ENCODE measurements around the gene CASKIN1.
A peak's percentile ranks its signal among the peaks of the same experiment; 100 is the strongest.

Gene CASKIN1

GRCh38 chr16:2200313-2200712 lies 3.9 kb upstream of the CASKIN1 start:
- Histone ChIP-seq H3K27ac (no peak overlapping the region), H3K9ac (ENCODE audit: insufficient read length) (no peak overlapping the region), H3K4me3 (no peak overlapping the region), H3K9me3 (ENCODE audit: low read depth, low read length) (no peaks in the 10 kb centered on the region), H3K36me3 (ENCODE audit: insufficient read depth, low read length) (no peaks in the 10 kb centered on the region)
- DNase-seq (ENCODE audit: low read depth, low spot score), result no peak
- no peak for TF ChIP-seq POLR2AphosphoS5 (IDR thresholded peaks at IDR 0.05; ENCODE audit: borderline replicate concordance, low read depth, low read length)
- no peak for TF ChIP-seq FOXP2 (optimal IDR thresholded peaks at IDR 0.05; ENCODE audit: control extremely low read depth, extremely low read length, insufficient read depth)
- TF ChIP-seq EZH2 (IDR thresholded peaks at IDR 0.05), result no peak

DNA sequence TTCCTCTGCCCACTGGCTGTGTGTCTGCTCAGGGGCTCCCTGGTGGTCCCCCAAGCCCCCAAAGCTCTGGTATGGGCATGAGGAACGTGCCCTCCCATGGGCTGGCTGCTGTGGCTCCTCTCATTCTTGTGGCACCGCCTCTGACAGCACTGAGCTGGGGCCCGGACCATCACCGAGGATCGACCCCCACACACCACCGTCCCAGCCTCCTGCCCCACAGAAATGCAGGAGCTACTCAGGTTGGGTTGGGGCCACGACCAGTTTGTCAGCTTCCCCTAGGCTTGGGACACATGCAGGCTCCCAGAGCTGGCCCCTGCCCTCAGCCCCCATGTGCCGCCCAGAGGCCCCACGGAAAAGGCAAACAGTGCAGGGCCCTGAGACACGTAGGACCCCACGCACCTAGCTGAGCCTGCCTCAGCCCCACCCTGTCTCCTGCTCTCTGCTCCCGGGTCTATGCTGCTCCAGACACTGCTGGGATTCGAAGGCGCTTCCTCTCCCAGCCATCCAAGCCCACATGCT lies 3.3 kb upstream of the CASKIN1 start:
- DNase-seq (ENCODE audit: low read depth, low spot score), result no peak
- H3K9me3 ChIP-seq (ENCODE audit: low read depth, low read length), result no peaks in the 10 kb centered on the region
- H3K9ac ChIP-seq (ENCODE audit: insufficient read length), result no peak overlapping the region
- no peak overlapping the region for H3K27ac ChIP-seq
- H3K36me3 ChIP-seq (ENCODE audit: insufficient read depth, low read length), result no peaks in the 10 kb centered on the region
- no peak overlapping the region for H3K4me3 ChIP-seq
- TF ChIP-seq POLR2AphosphoS5 (IDR thresholded peaks at IDR 0.05; ENCODE audit: borderline replicate concordance, low read depth, low read length) (no peak), EZH2 (IDR thresholded peaks at IDR 0.05) (no peak), FOXP2 (optimal IDR thresholded peaks at IDR 0.05; ENCODE audit: control extremely low read depth, extremely low read length, insufficient read depth) (no peak)

DNA sequence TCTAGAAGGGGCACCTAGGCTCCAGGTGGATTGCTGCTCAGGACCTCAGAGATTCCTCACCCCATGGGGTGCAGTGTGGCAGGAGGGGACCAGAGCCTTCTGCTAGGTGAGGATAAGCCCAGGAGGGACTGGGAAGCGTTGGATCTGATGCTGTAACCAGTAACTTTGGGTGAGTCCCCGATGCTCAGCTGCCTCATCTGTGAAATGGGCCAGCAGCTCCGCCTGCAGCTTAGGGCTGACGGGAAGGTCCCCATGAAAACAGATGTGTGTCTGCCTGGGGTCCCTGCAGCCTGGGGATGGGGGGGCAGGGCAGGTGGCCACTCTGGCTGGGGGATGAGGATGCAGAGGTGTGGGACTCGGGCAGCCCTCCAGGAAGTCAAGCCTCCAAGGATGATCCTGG lies 2.7 kb upstream of the CASKIN1 start:
- DNase-seq (ENCODE audit: low read depth, low spot score), result no peak
- no peak overlapping the region for H3K27ac ChIP-seq
- TF ChIP-seq POLR2AphosphoS5 (IDR thresholded peaks at IDR 0.05; ENCODE audit: borderline replicate concordance, low read depth, low read length) (no peak), FOXP2 (optimal IDR thresholded peaks at IDR 0.05; ENCODE audit: control extremely low read depth, extremely low read length, insufficient read depth) (no peak), EZH2 (IDR thresholded peaks at IDR 0.05) (no peak)
- H3K9me3 ChIP-seq (ENCODE audit: low read depth, low read length), result no peaks in the 10 kb centered on the region
- H3K36me3 ChIP-seq (ENCODE audit: insufficient read depth, low read length), result no peaks in the 10 kb centered on the region
- no peak overlapping the region for H3K9ac ChIP-seq (ENCODE audit: insufficient read length)
- no peak overlapping the region for H3K4me3 ChIP-seq

DNA sequence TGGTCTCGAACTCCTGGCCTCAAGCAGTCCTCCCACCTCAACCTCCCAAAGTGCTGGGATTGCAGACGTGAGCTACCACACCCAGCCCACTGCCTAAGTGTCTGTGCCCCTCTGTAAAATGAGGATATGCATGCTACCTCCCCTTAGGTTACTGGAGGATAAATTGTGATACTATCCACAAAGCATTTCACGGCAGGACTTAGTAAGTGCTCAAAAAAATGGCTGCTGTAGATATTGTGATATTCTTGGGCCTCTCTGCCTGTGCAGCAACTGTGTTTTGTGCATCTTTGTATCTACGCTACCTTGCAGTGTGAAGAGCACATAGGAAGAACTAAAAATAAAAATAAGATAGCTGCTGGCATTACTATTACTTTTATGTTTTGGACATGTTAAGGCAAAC lies 1.9 kb upstream of the CASKIN1 start:
- no peak for TF ChIP-seq POLR2AphosphoS5 (IDR thresholded peaks at IDR 0.05; ENCODE audit: borderline replicate concordance, low read depth, low read length)
- no peak for TF ChIP-seq FOXP2 (optimal IDR thresholded peaks at IDR 0.05; ENCODE audit: control extremely low read depth, extremely low read length, insufficient read depth)
- no peak for TF ChIP-seq EZH2 (IDR thresholded peaks at IDR 0.05)
- DNase-seq (ENCODE audit: low read depth, low spot score), result no peak
- no peak overlapping the region for H3K4me3 ChIP-seq
- H3K9me3 ChIP-seq (ENCODE audit: low read depth, low read length), result no peaks in the 10 kb centered on the region
- no peak overlapping the region for H3K27ac ChIP-seq
- no peak overlapping the region for H3K9ac ChIP-seq (ENCODE audit: insufficient read length)
- no peaks in the 10 kb centered on the region for H3K36me3 ChIP-seq (ENCODE audit: insufficient read depth, low read length)

- H3K9ac ChIP-seq (ENCODE audit: insufficient read length), result no peak overlapping the region
- no peak overlapping the region for H3K4me3 ChIP-seq
- no peaks in the 10 kb centered on the region for H3K9me3 ChIP-seq (ENCODE audit: low read depth, low read length)
- H3K27ac ChIP-seq, result no peak overlapping the region
- H3K36me3 ChIP-seq (ENCODE audit: insufficient read depth, low read length), result no peaks in the 10 kb centered on the region
- TF ChIP-seq EZH2 (IDR thresholded peaks at IDR 0.05) (no peak), POLR2AphosphoS5 (IDR thresholded peaks at IDR 0.05; ENCODE audit: borderline replicate concordance, low read depth, low read length) (no peak)
- no peak for DNase-seq (ENCODE audit: low read depth, low spot score)
Observed at GRCh38 chr16:2197765-2198164, 1.4 kb upstream of the CASKIN1 start.

DNA sequence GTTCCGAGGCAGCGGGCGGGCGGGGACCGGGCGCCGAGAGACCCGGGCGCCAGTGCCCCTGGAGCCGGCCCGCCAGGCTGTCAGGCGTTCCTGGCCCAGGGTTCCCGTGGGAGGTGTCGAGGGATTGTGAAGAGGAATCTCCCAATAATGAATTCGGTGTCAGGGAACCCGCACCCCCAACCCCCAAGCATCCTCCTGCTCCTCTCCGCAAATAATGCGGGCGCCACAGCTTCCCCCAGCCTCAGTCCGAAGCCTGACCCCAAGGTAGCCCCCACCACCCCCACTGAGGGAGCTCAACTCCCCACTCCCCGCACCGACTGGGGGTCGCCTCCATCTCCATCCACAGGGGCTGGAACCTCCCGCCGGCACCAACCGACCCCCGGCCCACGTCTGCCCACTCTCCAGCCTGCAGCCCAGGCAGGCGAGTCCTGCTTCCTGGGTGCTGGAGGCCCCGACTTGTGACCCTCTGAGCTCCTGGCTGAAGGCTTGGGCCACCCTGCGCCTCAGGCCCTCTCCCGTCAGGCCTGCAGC lies 641 bp upstream of the CASKIN1 start:
- peak overlapping the region; percentile 48; the same call in 1 of the 2 replicates for H3K4me3 ChIP-seq

DNA sequence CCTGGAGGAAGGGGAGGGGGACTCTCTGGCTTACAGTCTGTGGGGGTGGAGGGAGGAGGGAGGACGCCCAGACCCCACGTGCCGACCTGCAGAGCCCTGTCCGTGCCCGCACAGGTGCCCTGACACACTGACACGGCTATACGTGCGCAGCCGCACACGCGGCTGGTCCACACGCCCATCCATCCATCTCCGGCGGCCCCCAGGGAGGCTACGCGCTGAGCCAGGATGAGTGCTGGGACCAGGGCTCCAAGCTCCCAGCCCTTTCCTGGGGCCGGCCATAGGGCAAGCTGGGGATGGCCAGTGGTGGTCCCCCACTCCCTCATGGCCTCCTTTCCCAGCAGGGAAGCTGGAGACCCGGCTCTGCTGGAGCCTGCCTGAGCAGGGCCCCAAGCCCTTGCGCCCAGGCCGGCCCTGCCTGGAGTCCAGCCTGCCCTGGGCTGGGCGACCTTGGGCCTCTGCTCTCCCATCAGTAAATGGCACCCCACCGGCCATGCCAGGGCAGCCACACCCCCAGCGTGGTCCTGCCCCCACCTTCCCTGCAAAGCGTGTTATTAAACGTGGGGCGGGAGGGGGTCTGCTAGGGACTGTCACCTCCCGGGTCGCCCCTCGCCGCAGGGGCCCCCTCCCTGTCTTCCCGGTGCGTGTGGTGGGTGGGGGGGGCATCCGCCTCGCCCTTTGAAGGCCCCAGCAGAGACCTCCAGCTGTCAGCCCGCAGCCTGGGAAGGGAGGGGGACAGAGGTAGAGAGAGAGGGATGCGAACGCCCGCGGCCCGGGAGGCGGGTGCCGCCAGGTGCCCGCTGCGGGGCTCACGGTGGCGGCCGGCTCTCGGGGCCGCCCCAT lies 863 bp downstream of the CASKIN1 start:
- no peak for DNase-seq (ENCODE audit: low read depth, low spot score)
- H3K36me3 ChIP-seq (ENCODE audit: insufficient read depth, low read length), result no peaks in the 10 kb centered on the region
- peak overlapping the region; percentile 64 for H3K4me3 ChIP-seq
- TF ChIP-seq POLR2AphosphoS5 (IDR thresholded peaks at IDR 0.05; ENCODE audit: borderline replicate concordance, low read depth, low read length), result no peak
- TF ChIP-seq EZH2 (IDR thresholded peaks at IDR 0.05), result no peak
- TF ChIP-seq FOXP2 (optimal IDR thresholded peaks at IDR 0.05; ENCODE audit: control extremely low read depth, extremely low read length, insufficient read depth), result no peak
- no peak overlapping the region for H3K27ac ChIP-seq
- no peaks in the 10 kb centered on the region for H3K9me3 ChIP-seq (ENCODE audit: low read depth, low read length)
- no peak overlapping the region for H3K9ac ChIP-seq (ENCODE audit: insufficient read length)

More for the DNA sequence above, 641 bp upstream of the CASKIN1 start:
- Histone ChIP-seq H3K27ac (no peak overlapping the region), H3K9ac (ENCODE audit: insufficient read length) (no peak overlapping the region), H3K36me3 (ENCODE audit: insufficient read depth, low read length) (no peaks in the 10 kb centered on the region), H3K9me3 (ENCODE audit: low read depth, low read length) (no peaks in the 10 kb centered on the region)
- TF ChIP-seq FOXP2 (optimal IDR thresholded peaks at IDR 0.05; ENCODE audit: control extremely low read depth, extremely low read length, insufficient read depth), result no peak
- TF ChIP-seq POLR2AphosphoS5 (IDR thresholded peaks at IDR 0.05; ENCODE audit: borderline replicate concordance, low read depth, low read length), result no peak
- TF ChIP-seq EZH2 (IDR thresholded peaks at IDR 0.05), result no peak
- no peak for DNase-seq (ENCODE audit: low read depth, low spot score)

- Histone ChIP-seq H3K36me3 (ENCODE audit: insufficient read depth, low read length) (no peaks in the 10 kb centered on the region), H3K9ac (ENCODE audit: insufficient read length) (no peak overlapping the region), H3K9me3 (ENCODE audit: low read depth, low read length) (no peaks in the 10 kb centered on the region), H3K27ac (no peak overlapping the region), H3K4me3 (no peak overlapping the region)
- DNase-seq (ENCODE audit: low read depth, low spot score), result no peak
- TF ChIP-seq POLR2AphosphoS5 (IDR thresholded peaks at IDR 0.05; ENCODE audit: borderline replicate concordance, low read depth, low read length), result no peak
- no peak for TF ChIP-seq FOXP2 (optimal IDR thresholded peaks at IDR 0.05; ENCODE audit: control extremely low read depth, extremely low read length, insufficient read depth)
- TF ChIP-seq EZH2 (IDR thresholded peaks at IDR 0.05), result no peak
Observed at GRCh38 chr16:2194852-2195321, 1.5 kb downstream of the CASKIN1 start.
